Midbrain (tissue), 1 donor: ENCODE data around the gene SERHL2.
"Not testable (repeated sequence)": the region's sequence is repeated elsewhere in the genome, so short reads cannot be mapped to it uniquely, and the experiment has no call there.

Experiments
- DNase-seq: peaks from one replicate; lab custom pipeline; 2025; lab: John Stamatoyannopoulos, UW

Gene SERHL2

GRCh38 chr22:42535082-42535731 is 18.5 kb upstream of the SERHL2 start:
- not testable (repeated sequence) for DNase-seq

- DNase-seq, result no peak
These were observed 17.6 kb upstream of the SERHL2 start for GRCh38 chr22:42536166-42536565.

GRCh38 chr22:42536634-42537033 is 17.1 kb upstream of the SERHL2 start:
- DNase-seq, result not testable (repeated sequence)

GRCh38 chr22:42537199-42537831 is 16.4 kb upstream of the SERHL2 start:
- DNase-seq, result not testable (repeated sequence)

GRCh38 chr22:42539236-42539771 is 14.5 kb upstream of the SERHL2 start:
- not testable (repeated sequence) for DNase-seq

GRCh38 chr22:42544686-42545085 is 9.1 kb upstream of the SERHL2 start:
- no peak for DNase-seq

GRCh38 chr22:42547562-42547961 is 6.2 kb upstream of the SERHL2 start:
- DNase-seq, result no peak

GRCh38 chr22:42548126-42548525 is 5.6 kb upstream of the SERHL2 start:
- DNase-seq, result not testable (repeated sequence)

GRCh38 chr22:42548597-42549330 is 5.0 kb upstream of the SERHL2 start:
- no peak for DNase-seq

GRCh38 chr22:42549331-42550060 is 4.3 kb upstream of the SERHL2 start:
- DNase-seq, result no peak

GRCh38 chr22:42552294-42552647 is 1.5 kb upstream of the SERHL2 start:
- DNase-seq, result not testable (repeated sequence)

GRCh38 chr22:42560381-42560780 is 6.6 kb downstream of the SERHL2 start:
- DNase-seq, result no peak

- DNase-seq, result no peak
These were observed 7.0 kb downstream of the SERHL2 start for GRCh38 chr22:42560781-42561180.

GRCh38 chr22:42561856-42562255 is 8.1 kb downstream of the SERHL2 start:
- DNase-seq, result no peak

GRCh38 chr22:42562279-42562678 is 8.5 kb downstream of the SERHL2 start:
- DNase-seq, result no peak

- no peak for DNase-seq
These were observed 8.9 kb downstream of the SERHL2 start for GRCh38 chr22:42562684-42563083.

GRCh38 chr22:42563943-42564342 is 10.2 kb downstream of the SERHL2 start:
- not testable (repeated sequence) for DNase-seq

GRCh38 chr22:42564699-42565098 is 10.9 kb downstream of the SERHL2 start:
- DNase-seq, result no peak

- no peak for DNase-seq
These were observed 12.2 kb downstream of the SERHL2 start for GRCh38 chr22:42565956-42566355.

- DNase-seq, result not testable (repeated sequence)
These were observed 14.2 kb downstream of the SERHL2 start for GRCh38 chr22:42567950-42568349.

- DNase-seq, result not testable (repeated sequence)
These were observed 16.8 kb downstream of the SERHL2 start for GRCh38 chr22:42570580-42570979.

GRCh38 chr22:42571068-42571467 is 17.3 kb downstream of the SERHL2 start:
- not testable (repeated sequence) for DNase-seq
